Mesenchymal stem cell (in vitro differentiated cells and primary cell): ENCODE data around the gene COL28A1.

ENCODE experiments used
- DNase-seq: peaks from one replicate; pipeline ENCODE4 v3.0.0-alpha.2; 2013
- H2AFZ ChIP-seq: one replicate; pipeline ENCODE4 v1.6.1; 2013; ENCODE audit warnings: low read depth, mild to moderate bottlenecking, control low read depth, inconsistent platforms, low read length, moderate library complexity
- H2AK5ac ChIP-seq: 2 replicates; pipeline ENCODE4 v1.6.1; 2013; ENCODE audit warnings: low read length, moderate library complexity, mild to moderate bottlenecking, inconsistent platforms; ENCODE audit not compliant: severe bottlenecking
- H2BK120ac ChIP-seq: one replicate; pipeline ENCODE4 v1.6.1; 2013; ENCODE audit warnings: low read depth, mild to moderate bottlenecking, inconsistent platforms, low read length, moderate library complexity
- H2BK12ac ChIP-seq, 2 experiments: one replicate each; pipeline ENCODE4 v1.6.1; 2013; ENCODE audit warnings: inconsistent platforms in 2 of 2, low read length in 2 of 2, mild to moderate bottlenecking in 2 of 2, moderate library complexity in 2 of 2, control low read depth in 1 of 2
- H2BK15ac ChIP-seq: one replicate; pipeline ENCODE4 v1.6.1; 2013; ENCODE audit warnings: mild to moderate bottlenecking, low read depth, inconsistent platforms; ENCODE audit not compliant: poor library complexity, severe bottlenecking
- H2BK5ac ChIP-seq: 2 replicates; pipeline ENCODE4 v1.6.1; 2013; ENCODE audit warnings: low read depth, mild to moderate bottlenecking, low read length, control low read depth, inconsistent platforms; ENCODE audit not compliant: poor library complexity, severe bottlenecking
- H3K14ac ChIP-seq, 2 experiments: one replicate each; pipeline ENCODE4 v1.6.1; 2013; ENCODE audit warnings: inconsistent platforms in 2 of 2, low read length in 2 of 2, control low read depth in 1 of 2, mild to moderate bottlenecking in 1 of 2, moderate library complexity in 1 of 2
- H3K18ac ChIP-seq, 2 experiments: one replicate each; pipeline ENCODE4 v1.6.1; 2013; ENCODE audit warnings: inconsistent platforms in 2 of 2, low read length in 2 of 2, control low read depth in 1 of 2, low read depth in 1 of 2, mild to moderate bottlenecking in 1 of 2
- H3K23ac ChIP-seq, 2 experiments: one replicate each; pipeline ENCODE4 v1.6.1; 2013; ENCODE audit warnings: inconsistent platforms in 2 of 2, low read length in 2 of 2, mild to moderate bottlenecking in 2 of 2, moderate library complexity in 2 of 2, control low read depth in 1 of 2
- H3K27ac ChIP-seq: 2 replicates; pipeline ENCODE4 v1.5.1; 2013; ENCODE audit warnings: mild to moderate bottlenecking, moderate library complexity, low read length, control low read depth, inconsistent platforms; ENCODE audit not compliant: poor library complexity, severe bottlenecking
- H3K27me3 ChIP-seq, 2 experiments: 2 replicates each; pipeline versions ENCODE4 v1.6.1 to v1.7.0; 2013; ENCODE audit warnings: low read length in 2 of 2, mild to moderate bottlenecking in 2 of 2, moderate library complexity in 2 of 2, control low read depth in 1 of 2, inconsistent platforms in 1 of 2; ENCODE audit not compliant: control insufficient read depth in 1 of 2, insufficient read depth in 1 of 2
- H3K36me3 ChIP-seq, 2 experiments: 2 replicates each; pipeline versions ENCODE4 v1.6.1 to v1.7.0; 2013; ENCODE audit warnings: low read length in 2 of 2, control low read depth in 1 of 2, inconsistent platforms in 1 of 2, low read depth in 1 of 2, mild to moderate bottlenecking in 1 of 2; ENCODE audit not compliant: insufficient read depth in 2 of 2, control insufficient read depth in 1 of 2
- H3K4ac ChIP-seq, 2 experiments: one replicate each; pipeline ENCODE4 v1.6.1; 2013; ENCODE audit warnings: inconsistent platforms in 2 of 2, low read length in 2 of 2, mild to moderate bottlenecking in 2 of 2, moderate library complexity in 2 of 2, control low read depth in 1 of 2, low read depth in 1 of 2
- H3K4me1 ChIP-seq: 2 replicates; pipeline ENCODE4 v1.6.1; 2013; ENCODE audit warnings: low read depth, low read length, control low read depth; ENCODE audit not compliant: control insufficient read depth, insufficient read depth
- H3K4me2 ChIP-seq: 2 replicates; pipeline ENCODE4 v1.6.1; 2013; ENCODE audit warnings: low read length, mild to moderate bottlenecking, inconsistent platforms; ENCODE audit not compliant: poor library complexity, severe bottlenecking
- H3K4me3 ChIP-seq, 2 experiments: 2 replicates each; pipeline versions ENCODE4 v1.5.1 to v1.7.0; 2013; ENCODE audit warnings: low read length in 2 of 2, mild to moderate bottlenecking in 2 of 2, control low read depth in 1 of 2, low read depth in 1 of 2; ENCODE audit not compliant: insufficient read depth in 1 of 2
- H3K79me1 ChIP-seq: replicated peaks from 2 replicates; pipeline ENCODE4 v1.6.1; 2013; ENCODE audit warnings: mild to moderate bottlenecking, control low read depth, low read length, inconsistent platforms; ENCODE audit not compliant: poor library complexity, severe bottlenecking
- H3K9ac ChIP-seq: 2 replicates; pipeline ENCODE4 v1.7.0; 2013; ENCODE audit warnings: mild to moderate bottlenecking, low read length, moderate library complexity
- H3K9me3 ChIP-seq: 2 replicates; pipeline ENCODE4 v1.7.0; 2013; ENCODE audit warnings: mild to moderate bottlenecking, low read length; ENCODE audit not compliant: control insufficient read depth
- H4K8ac ChIP-seq: one replicate; pipeline ENCODE4 v1.6.1; 2013; ENCODE audit warnings: inconsistent platforms, mild to moderate bottlenecking, low read length, moderate library complexity
- H4K91ac ChIP-seq: one replicate; pipeline ENCODE4 v1.6.1; 2013; ENCODE audit warnings: mild to moderate bottlenecking, low read length, inconsistent platforms
- WGBS: methylation state at CpG from one replicate; pipeline ENCODE4 v1.1.7; 2013; ENCODE audit warnings: mixed read lengths; 5-methylcytosine and 5-hydroxymethylcytosine counted together

Gene COL28A1

GRCh38 chr7:7552199-7552598 is 16.5 kb upstream of the COL28A1 start:
- no CpG with 5 or more reads among the region's 2 CpGs for WGBS
- Histone ChIP-seq H4K8ac (no peak overlapping the region), H3K4me3 (no peak overlapping the region), H2BK15ac (no peak overlapping the region), H3K27ac (no peak overlapping the region), H3K4me2 (no peak overlapping the region), H3K4me1 (peaks cover 2% of the 10 kb centered on the region), H3K4ac (no peak overlapping the region), H3K79me1 (peaks cover 4% of the 10 kb centered on the region), H2BK120ac (no peak overlapping the region), H3K36me3 (peaks cover 0 to 3% of the 10 kb centered on the region in 2 experiments), H2AK5ac (no peak overlapping the region), H4K91ac (no peak overlapping the region), H3K18ac (no peak overlapping the region), H2BK12ac (no peak overlapping the region), H3K27me3 (no peaks in the 10 kb centered on the region), H2AFZ (no peak overlapping the region), H3K14ac (no peak overlapping the region), H3K9ac (no peak overlapping the region), H2BK5ac (no peak overlapping the region), H3K23ac (no peak overlapping the region), H3K9me3 (no peaks in the 10 kb centered on the region)
- no peak for DNase-seq

GRCh38 chr7:7550663-7551062 is 15.0 kb upstream of the COL28A1 start:
- Histone ChIP-seq H2BK12ac (no peak overlapping the region), H3K18ac (no peak overlapping the region), H2AFZ (no peak overlapping the region), H3K23ac (no peak overlapping the region), H2BK5ac (no peak overlapping the region), H3K36me3 (no peaks in the 10 kb centered on the region), H4K91ac (no peak overlapping the region), H2AK5ac (no peak overlapping the region), H3K27me3 (no peaks in the 10 kb centered on the region), H3K4me3 (no peak overlapping the region), H3K9ac (no peak overlapping the region), H2BK15ac (no peak overlapping the region), H4K8ac (no peak overlapping the region), H3K14ac (no peak overlapping the region), H3K79me1 (peaks cover 1% of the 10 kb centered on the region), H3K4me1 (peaks cover 2% of the 10 kb centered on the region), H3K27ac (peak overlapping the region; percentile 79), H3K4me2 (no peak overlapping the region), H3K9me3 (no peaks in the 10 kb centered on the region), H3K4ac (no peak overlapping the region), H2BK120ac (no peak overlapping the region)
- no peak for DNase-seq
- WGBS = 100% methylated on average over 3 of the region's 3 CpGs

- no peak overlapping the region for H2AK5ac ChIP-seq
- no peak for DNase-seq
- H2BK15ac ChIP-seq = no peak overlapping the region
- no peak overlapping the region for H2BK12ac ChIP-seq
- no peak overlapping the region for H4K8ac ChIP-seq
- H2BK5ac ChIP-seq = no peak overlapping the region
- H4K91ac ChIP-seq = no peak overlapping the region
- H2BK120ac ChIP-seq = no peak overlapping the region
- no peak overlapping the region for H3K27ac ChIP-seq
- H3K4me2 ChIP-seq = no peak overlapping the region
- no peaks in the 10 kb centered on the region for H3K36me3 ChIP-seq
- no peaks in the 10 kb centered on the region for H3K27me3 ChIP-seq
- no peak overlapping the region for H3K4ac ChIP-seq
- no peak overlapping the region for H2AFZ ChIP-seq
- H3K79me1 ChIP-seq = peaks cover 1% of the 10 kb centered on the region
- H3K23ac ChIP-seq = no peak overlapping the region
- no peak overlapping the region for H3K18ac ChIP-seq
- no peaks in the 10 kb centered on the region for H3K9me3 ChIP-seq
- no peak overlapping the region for H3K4me3 ChIP-seq
- H3K14ac ChIP-seq = no peak overlapping the region
- peaks cover 2% of the 10 kb centered on the region for H3K4me1 ChIP-seq
- WGBS = 95% methylated on average over 3 of the region's 3 CpGs
- no peak overlapping the region for H3K9ac ChIP-seq
These were observed 12.7 kb upstream of the COL28A1 start for GRCh38 chr7:7548407-7548806.

- Histone ChIP-seq H2AFZ (no peak overlapping the region), H3K4me3 (no peak overlapping the region), H2BK12ac (no peak overlapping the region), H3K27me3 (no peaks in the 10 kb centered on the region), H2BK15ac (no peak overlapping the region), H4K8ac (no peak overlapping the region), H3K9me3 (no peaks in the 10 kb centered on the region), H3K14ac (no peak overlapping the region), H3K27ac (no peak overlapping the region), H3K9ac (no peak overlapping the region), H3K4ac (no peak overlapping the region), H3K23ac (no peak overlapping the region), H3K4me2 (no peak overlapping the region), H3K36me3 (no peaks in the 10 kb centered on the region), H2BK5ac (no peak overlapping the region), H3K18ac (no peak overlapping the region), H4K91ac (no peak overlapping the region), H3K4me1 (no peaks in the 10 kb centered on the region), H3K79me1 (no peaks in the 10 kb centered on the region), H2BK120ac (no peak overlapping the region), H2AK5ac (no peak overlapping the region)
- no peak for DNase-seq
- 89% methylated on average over 4 of the region's 4 CpGs for WGBS
These were observed 6.7 kb upstream of the COL28A1 start for GRCh38 chr7:7542251-7542835.
